Stimulated activated CD4-positive, alpha-beta T cell treated with anti-CD3 and anti-CD28 coated beads, Interleukin-1b, Interleukin-23, amount 100 ng/mL, for 4 hours (primary cell): Measurements from ENCODE around the gene CLMN.

Experiments used
- DNase-seq, 2 donors: peaks; one replicate each; pipeline ENCODE4 v3.0.0-alpha.2; 2020; ENCODE audit warnings: low read depth in 2 of 2

Gene CLMN, protein sequence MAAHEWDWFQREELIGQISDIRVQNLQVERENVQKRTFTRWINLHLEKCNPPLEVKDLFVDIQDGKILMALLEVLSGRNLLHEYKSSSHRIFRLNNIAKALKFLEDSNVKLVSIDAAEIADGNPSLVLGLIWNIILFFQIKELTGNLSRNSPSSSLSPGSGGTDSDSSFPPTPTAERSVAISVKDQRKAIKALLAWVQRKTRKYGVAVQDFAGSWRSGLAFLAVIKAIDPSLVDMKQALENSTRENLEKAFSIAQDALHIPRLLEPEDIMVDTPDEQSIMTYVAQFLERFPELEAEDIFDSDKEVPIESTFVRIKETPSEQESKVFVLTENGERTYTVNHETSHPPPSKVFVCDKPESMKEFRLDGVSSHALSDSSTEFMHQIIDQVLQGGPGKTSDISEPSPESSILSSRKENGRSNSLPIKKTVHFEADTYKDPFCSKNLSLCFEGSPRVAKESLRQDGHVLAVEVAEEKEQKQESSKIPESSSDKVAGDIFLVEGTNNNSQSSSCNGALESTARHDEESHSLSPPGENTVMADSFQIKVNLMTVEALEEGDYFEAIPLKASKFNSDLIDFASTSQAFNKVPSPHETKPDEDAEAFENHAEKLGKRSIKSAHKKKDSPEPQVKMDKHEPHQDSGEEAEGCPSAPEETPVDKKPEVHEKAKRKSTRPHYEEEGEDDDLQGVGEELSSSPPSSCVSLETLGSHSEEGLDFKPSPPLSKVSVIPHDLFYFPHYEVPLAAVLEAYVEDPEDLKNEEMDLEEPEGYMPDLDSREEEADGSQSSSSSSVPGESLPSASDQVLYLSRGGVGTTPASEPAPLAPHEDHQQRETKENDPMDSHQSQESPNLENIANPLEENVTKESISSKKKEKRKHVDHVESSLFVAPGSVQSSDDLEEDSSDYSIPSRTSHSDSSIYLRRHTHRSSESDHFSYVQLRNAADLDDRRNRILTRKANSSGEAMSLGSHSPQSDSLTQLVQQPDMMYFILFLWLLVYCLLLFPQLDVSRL

GRCh38 chr14:95319312-95320077 lies at the start of gene CLMN:
TSS of gene CLMN (minus strand) at chr14:95319908. CDS start at chr14:95319792, 116 bp downstream.
- peak; percentile 8 to 25 for DNase-seq

GRCh38 chr14:95365401-95365800 lies 45.7 kb upstream of the CLMN start:
- no peak for DNase-seq

- DNase-seq = no peak
These were observed 44.9 kb upstream of the CLMN start for GRCh38 chr14:95364481-95365209.

DNA sequence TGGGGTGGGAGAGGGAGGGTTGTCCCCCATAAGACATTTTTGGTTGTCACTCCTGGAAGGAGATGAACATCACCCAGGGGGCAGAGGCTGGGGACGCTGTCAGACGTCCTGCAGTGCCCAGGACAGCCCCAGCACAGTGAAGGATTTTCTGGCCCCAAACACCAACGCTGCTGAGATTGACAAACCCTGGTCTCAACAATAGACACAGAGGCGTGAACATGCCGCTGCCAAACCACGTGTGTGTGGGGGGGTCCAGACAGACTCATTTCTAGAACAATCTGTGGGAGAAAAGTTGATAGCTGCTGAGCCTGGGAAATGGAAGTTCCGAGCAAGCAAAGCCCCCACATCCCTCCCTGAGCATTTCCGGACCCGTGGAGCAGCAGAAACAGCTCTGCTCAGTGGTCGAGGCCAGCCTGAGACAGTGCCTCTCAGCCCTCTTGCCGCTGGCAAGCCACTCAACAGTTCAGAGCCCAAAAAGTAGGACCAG lies 43.8 kb upstream of the CLMN start:
- DNase-seq = no peak

DNA sequence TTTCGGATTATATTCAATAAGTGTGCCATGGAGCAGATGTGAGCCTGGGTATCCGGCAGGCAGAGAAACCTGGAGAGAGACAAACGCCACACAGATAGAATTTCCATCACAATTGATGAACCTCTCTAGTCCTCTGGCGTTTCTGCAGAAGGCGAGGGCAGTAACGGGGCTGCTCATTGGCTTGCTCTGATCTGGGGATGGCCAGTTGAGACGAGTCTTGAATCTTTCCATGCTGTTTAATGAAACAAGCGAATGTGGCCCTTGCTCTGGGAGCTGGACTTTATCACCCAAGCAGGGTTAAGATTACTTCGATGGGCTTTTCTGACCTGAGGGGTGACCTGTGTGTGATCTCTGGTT lies 42.4 kb upstream of the CLMN start:
- no peak for DNase-seq

DNA sequence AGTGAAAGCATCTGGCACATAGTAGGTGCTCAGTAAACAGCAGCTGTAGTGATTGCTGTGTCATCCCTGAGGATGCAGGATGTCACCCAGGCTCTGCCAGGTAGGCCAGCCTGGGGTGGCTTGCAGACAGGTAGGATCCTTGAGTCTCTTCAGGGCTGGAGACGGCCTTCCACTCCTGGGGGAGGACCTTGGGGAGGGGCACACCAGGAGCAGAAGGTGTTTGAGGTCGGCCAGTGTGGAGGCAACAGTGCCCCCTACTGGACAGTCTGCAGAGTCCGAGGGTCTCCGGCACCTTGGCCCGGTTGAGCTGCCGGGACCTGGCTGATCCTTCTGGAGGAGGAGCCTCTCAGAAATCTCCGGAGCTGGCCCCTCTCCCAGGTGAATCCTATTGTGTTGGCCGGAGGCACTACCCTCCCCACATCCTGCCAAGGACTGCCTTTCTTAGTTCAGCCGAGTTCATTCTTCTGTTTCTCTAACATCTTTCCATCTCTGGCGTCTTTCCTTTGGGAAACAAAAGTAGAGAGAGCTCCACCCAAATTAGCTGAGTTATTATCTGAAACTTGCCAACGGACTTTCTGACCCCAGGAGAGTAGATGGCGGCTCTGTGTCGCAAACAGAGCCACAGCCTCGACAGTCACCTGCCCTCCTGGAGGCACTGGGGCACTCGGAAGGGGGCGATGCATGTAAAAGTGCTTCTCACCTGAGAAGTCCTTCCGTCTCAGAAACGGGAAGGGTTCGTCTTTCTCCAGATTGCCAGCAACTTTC lies 41.8 kb upstream of the CLMN start:
- DNase-seq = peak in 1 of 2 donors; percentile 13

- DNase-seq = no peak
These were observed 41.1 kb upstream of the CLMN start for GRCh38 chr14:95360828-95361227.

- DNase-seq = no peak
These were observed 40.5 kb upstream of the CLMN start for GRCh38 chr14:95359994-95360826.

GRCh38 chr14:95356245-95356869 lies 36.6 kb upstream of the CLMN start:
- DNase-seq = no peak

DNA sequence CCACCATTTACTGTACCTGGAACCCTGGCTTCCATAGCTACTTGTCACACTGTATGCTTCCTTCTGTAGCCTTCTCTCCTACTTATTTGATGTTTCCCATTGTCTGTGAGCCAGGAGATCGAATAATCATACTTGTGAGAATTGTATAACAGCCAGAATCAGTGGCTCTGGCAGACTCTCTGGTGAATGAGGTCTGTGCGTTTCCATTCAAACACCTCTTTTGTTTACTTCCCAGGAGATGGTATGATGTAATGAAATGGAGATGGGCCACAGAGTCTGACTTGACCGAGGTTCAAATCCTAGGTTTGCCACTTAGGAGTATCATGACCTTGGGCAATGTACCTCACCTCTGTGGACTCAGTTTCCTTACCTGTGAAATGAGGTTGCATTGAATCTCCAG lies 35.7 kb upstream of the CLMN start:
- DNase-seq = no peak

DNA sequence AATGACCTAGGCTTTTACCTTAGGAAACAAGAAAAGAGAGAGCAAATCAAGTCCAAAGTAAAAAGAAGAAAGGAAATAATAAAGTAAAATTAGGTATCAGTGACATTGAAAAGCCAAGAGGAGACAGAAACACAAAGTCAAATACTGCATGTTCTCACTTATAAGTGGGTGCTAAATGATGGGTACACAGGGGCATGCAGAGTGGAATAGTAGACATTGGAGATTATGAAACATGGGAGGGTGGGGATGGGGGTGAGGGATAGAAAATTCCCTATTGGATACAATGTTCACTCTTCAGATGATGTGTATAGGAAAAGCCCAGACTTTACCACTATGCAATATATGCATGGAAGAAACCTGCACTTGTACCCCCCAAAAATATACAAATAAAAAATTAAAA lies 35.1 kb upstream of the CLMN start:
- no peak for DNase-seq

DNA sequence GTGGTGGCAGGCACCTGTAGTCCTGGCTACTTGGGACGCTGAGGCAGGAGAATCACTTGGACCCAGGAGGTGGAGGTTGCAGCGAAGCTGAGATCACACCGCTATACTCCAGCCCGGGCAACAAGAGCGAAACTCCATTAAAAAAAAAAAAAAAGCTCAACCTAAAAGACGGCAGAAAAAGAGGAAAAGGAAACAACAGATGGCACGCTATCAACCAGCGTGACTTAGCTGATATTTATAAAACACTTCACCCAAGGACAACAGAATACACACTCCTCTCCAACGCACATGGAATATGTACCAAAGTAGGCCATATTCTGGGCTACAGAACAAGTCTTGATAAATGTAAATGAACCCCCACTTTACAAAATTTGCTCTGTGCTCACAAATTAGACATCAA lies 34.0 kb upstream of the CLMN start:
- DNase-seq = no peak

DNA sequence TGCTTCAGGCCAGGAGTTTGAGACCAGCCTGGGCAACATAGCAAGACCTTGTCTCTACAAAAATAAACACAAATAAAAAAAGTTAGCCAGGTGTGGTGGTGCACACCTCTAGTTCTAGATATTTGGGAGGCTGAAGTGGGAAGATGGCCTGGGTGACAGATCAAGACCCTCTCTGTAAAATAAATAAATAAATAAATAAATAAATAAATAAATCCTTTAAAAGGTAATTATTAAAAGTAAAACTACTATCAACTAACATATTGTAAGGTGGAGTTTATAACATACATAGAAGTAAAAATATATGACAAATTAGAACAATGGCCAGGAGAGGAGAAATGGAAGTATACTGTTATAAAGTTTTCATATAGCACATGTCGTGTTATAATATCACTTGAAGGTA lies 33.3 kb upstream of the CLMN start:
- DNase-seq = no peak

- DNase-seq = no peak
These were observed 32.8 kb upstream of the CLMN start for GRCh38 chr14:95352481-95352880.

DNA sequence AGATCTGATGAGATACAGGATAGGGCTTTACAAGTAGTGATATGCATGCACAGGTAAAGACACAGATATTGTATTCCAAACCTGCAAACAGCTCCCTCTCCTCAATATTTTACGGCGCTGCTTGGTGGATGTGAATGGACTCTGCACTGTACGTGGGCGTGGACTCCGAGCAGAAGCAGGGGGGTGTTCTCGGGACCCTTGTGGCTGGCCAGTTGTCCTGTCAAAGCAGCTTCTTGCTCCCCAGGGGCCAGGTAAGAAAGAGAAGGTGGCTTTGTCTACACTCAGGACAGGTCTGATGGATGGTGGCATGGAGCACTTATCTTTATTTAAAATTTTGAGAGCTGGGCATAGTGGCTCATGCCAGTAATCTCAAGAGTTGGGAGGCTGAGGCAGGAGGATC lies 29.5 kb upstream of the CLMN start:
- DNase-seq = no peak

GRCh38 chr14:95348395-95349080 lies 28.8 kb upstream of the CLMN start:
- no peak for DNase-seq

- no peak for DNase-seq
These were observed 27.1 kb upstream of the CLMN start for GRCh38 chr14:95346820-95347219.

- no peak for DNase-seq
These were observed 26.6 kb upstream of the CLMN start for GRCh38 chr14:95346266-95346665.
